Measurements from ENCODE around the gene MRPL27. TPM values are rescaled to one million over a fixed set of nuclear protein-coding genes. Genes with fewer than 3 reads are reported as not detected.

Gene MRPL27
- total RNA-seq (2014; rRNA removed; shearing (Covaris generic)) (80.2 and 85.1 TPM in 2 replicates), total RNA-seq (2022) (63.9 and 68.8 TPM in 2 replicates), Bru-seq, nascent RNA (percentile 88 among the genes with signal in this experiment), BruChase-seq, experiment 1, labeled RNA remaining after a 6-hour chase (percentile 82 among the genes with signal in this experiment), BruChase-seq, experiment 2, labeled RNA remaining after a 2-hour chase (percentile 85 among the genes with signal in this experiment)
- long read RNA-seq, transcript MRPL27-202 (3 exons, 2,441 nt): minor isoform, 17 of 122 reads
- long read RNA-seq, transcript MRPL27-201 (4 exons, 716 nt): major isoform, 97 of 122 reads
- long read RNA-seq, partial matches to known transcripts: 1 of 122 reads
- long read RNA-seq, other reads (novel, unspliced or antisense): 4 of 122 reads

DNA sequence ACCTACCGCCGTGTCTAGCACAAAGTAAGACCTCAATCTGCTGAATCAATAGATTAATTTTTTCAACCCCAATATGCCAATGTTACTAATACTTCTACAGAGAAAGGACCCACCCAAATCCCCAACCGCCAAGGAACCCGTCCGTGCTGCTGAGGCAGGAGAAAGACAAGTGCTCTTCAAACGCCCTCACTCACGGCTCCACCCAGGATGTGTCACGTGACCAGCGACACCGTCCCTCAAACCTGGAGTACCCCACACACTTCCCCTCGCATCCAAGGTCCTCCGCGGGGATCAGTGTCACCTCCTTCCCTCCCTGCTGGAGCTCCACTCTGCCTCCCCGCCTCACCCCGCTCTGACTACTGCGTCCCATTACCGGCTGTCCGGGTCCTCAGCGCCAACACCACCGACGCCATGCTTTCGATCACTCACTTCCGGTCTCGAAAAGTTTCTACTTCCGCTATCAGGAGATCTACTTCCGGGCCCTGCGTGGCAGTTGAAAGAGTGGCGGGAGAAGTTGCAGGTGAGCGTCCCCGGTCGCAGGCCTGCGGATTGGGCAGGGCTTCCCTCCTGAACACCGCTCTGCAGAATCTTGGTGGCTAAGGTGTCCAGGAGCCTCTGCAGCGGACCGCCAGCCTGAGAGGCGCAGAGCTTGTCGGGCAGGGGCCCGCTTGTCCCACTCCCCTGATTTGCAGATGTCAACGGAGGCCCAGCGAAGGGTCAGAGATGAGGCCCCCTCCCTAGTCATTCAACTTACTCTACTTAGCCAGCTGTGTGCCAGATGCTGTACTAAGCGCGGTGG is at the start of gene MRPL27, which contains the start of gene EME1:
Gene MRPL27 (minus strand): TSS at position 427 of the 799 bp plus-strand sequence. CDS start 14 bp downstream, at position 413.
Gene EME1 (plus strand): TSS at position 472 of the 799 bp plus-strand sequence. CDS start 1,980 bp downstream, outside the sequence.
- peak within 1 kb of the TSS; percentile 77 for H3K4me2 ChIP-seq (ENCODE audit: low read length)
- DNase-seq (ENCODE audit: low spot score): peak; percentile 95
- ChIA-PET POLR2A (interaction anchor here (0.6 to 4.7 kb wide), 7 partner anchors 11 to 292 kb away, joined by 3 to 33 read pairs (median 8); partner anchors contain the start of gene LRRC59), CTCF (ENCODE audit: unreplicated experiment) (interaction anchor here (0.6 to 1.0 kb wide), 2 partner anchors 25 to 105 kb away, joined by 3 to 4 read pairs; partner anchors contain the start of gene LRRC59)
- BruUV-seq (replicated peaks): no TSS peak
- H3K27ac ChIP-seq (ENCODE audit: low read depth, low read length, poor library complexity, severe bottlenecking): peak within 1 kb of the TSS; percentile 83
- peaks cover 67% of the 10 kb centered on the region for H3K36me3 ChIP-seq (ENCODE audit: insufficient read depth, low read length)
- H3K9me3 ChIP-seq (ENCODE audit: low read length): no peaks in the 10 kb centered on the region
- H3K9me2 ChIP-seq (ENCODE audit: insufficient read depth, low read length): no peaks in the 10 kb centered on the region
- H3K79me2 ChIP-seq (ENCODE audit: insufficient read depth, low read depth, low read length): peaks cover 27% of the 10 kb centered on the region
- peak within 1 kb of the TSS; percentile 91 for H3K4me3 ChIP-seq (ENCODE audit: low read depth, low read length, poor library complexity, severe bottlenecking)
- intact Hi-C loops (cut with micrococcal nuclease; ENCODE audit: unreplicated experiment): loop anchor here (1.0 kb wide), 1 partner anchor 24 kb away; the partner anchor contains the start of gene LRRC59
- no peak for TF ChIP-seq EZH2phosphoT487 (IDR thresholded peaks at IDR 0.05; ENCODE audit: borderline replicate concordance, low read depth, low read length)
- TF ChIP-seq, protein P1, sequence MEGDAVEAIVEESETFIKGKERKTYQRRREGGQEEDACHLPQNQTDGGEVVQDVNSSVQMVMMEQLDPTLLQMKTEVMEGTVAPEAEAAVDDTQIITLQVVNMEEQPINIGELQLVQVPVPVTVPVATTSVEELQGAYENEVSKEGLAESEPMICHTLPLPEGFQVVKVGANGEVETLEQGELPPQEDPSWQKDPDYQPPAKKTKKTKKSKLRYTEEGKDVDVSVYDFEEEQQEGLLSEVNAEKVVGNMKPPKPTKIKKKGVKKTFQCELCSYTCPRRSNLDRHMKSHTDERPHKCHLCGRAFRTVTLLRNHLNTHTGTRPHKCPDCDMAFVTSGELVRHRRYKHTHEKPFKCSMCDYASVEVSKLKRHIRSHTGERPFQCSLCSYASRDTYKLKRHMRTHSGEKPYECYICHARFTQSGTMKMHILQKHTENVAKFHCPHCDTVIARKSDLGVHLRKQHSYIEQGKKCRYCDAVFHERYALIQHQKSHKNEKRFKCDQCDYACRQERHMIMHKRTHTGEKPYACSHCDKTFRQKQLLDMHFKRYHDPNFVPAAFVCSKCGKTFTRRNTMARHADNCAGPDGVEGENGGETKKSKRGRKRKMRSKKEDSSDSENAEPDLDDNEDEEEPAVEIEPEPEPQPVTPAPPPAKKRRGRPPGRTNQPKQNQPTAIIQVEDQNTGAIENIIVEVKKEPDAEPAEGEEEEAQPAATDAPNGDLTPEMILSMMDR (conservative IDR thresholded peaks at IDR 0.05; ENCODE audit: low read length): no peak
- H2AFZ ChIP-seq (ENCODE audit: low read length): peak within 1 kb of the TSS; percentile 77
- H3K4me1 ChIP-seq (ENCODE audit: insufficient read depth, low read length, poor library complexity, severe bottlenecking): peaks cover 15% of the 10 kb centered on the region
- no peaks in the 10 kb centered on the region for H4K20me1 ChIP-seq (ENCODE audit: insufficient read depth, low read length)

DNA sequence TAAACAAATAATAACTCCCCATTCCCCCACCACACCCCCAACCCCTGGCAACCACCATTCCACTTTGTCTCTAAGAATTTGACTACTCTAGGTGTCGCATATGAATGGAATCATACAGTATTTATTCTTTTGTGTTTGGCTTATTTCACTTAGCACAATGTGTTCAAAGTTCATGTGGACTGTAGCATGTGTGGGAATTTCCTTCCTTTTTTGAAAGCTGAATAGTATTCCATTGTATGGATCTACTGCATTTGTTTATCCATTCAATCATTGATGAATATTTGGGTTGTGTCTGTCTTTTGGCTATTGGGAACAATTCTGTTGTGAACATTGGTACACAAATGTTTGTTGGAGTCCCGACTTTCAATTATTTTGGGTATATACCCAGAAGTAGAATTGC is 49.8 kb upstream of the MRPL27 start:
- H3K9me3 ChIP-seq (ENCODE audit: low read length): no peaks in the 10 kb centered on the region; the same call in 1 of the 2 replicates
- peaks cover 37% of the 10 kb centered on the region for H3K4me1 ChIP-seq (ENCODE audit: insufficient read depth, low read length, poor library complexity, severe bottlenecking)
- H3K36me3 ChIP-seq (ENCODE audit: insufficient read depth, low read length): no peaks in the 10 kb centered on the region
- TF ChIP-seq EZH2phosphoT487 (IDR thresholded peaks at IDR 0.05; ENCODE audit: borderline replicate concordance, low read depth, low read length): no peak
- no peak overlapping the region for H3K27ac ChIP-seq (ENCODE audit: low read depth, low read length, poor library complexity, severe bottlenecking)
- no peak overlapping the region for H3K4me2 ChIP-seq (ENCODE audit: low read length)
- no peaks in the 10 kb centered on the region for H4K20me1 ChIP-seq (ENCODE audit: insufficient read depth, low read length)
- no peak overlapping the region for H3K4me3 ChIP-seq (ENCODE audit: low read depth, low read length, poor library complexity, severe bottlenecking)
- CTCF ChIA-PET (ENCODE audit: unreplicated experiment): no interaction called here
- intact Hi-C loops (cut with micrococcal nuclease; ENCODE audit: unreplicated experiment): no loop called here
- no peak overlapping the region for H2AFZ ChIP-seq (ENCODE audit: low read length)
- no TSS peak for BruUV-seq (replicated peaks)
- DNase-seq (ENCODE audit: low spot score): no peak
- POLR2A ChIA-PET: interaction anchor here (0.6 to 3.4 kb wide), 3 partner anchors 25 to 301 kb away, joined by 4 to 12 read pairs (median 4); partner anchors contain the start of gene LRRC59
- H3K79me2 ChIP-seq (ENCODE audit: insufficient read depth, low read depth, low read length): no peaks in the 10 kb centered on the region
- no peaks in the 10 kb centered on the region for H3K9me2 ChIP-seq (ENCODE audit: insufficient read depth, low read length)

Measured in OCI-LY7 (cell line).